Measurements from ENCODE around the gene CCDC57.

DNA sequence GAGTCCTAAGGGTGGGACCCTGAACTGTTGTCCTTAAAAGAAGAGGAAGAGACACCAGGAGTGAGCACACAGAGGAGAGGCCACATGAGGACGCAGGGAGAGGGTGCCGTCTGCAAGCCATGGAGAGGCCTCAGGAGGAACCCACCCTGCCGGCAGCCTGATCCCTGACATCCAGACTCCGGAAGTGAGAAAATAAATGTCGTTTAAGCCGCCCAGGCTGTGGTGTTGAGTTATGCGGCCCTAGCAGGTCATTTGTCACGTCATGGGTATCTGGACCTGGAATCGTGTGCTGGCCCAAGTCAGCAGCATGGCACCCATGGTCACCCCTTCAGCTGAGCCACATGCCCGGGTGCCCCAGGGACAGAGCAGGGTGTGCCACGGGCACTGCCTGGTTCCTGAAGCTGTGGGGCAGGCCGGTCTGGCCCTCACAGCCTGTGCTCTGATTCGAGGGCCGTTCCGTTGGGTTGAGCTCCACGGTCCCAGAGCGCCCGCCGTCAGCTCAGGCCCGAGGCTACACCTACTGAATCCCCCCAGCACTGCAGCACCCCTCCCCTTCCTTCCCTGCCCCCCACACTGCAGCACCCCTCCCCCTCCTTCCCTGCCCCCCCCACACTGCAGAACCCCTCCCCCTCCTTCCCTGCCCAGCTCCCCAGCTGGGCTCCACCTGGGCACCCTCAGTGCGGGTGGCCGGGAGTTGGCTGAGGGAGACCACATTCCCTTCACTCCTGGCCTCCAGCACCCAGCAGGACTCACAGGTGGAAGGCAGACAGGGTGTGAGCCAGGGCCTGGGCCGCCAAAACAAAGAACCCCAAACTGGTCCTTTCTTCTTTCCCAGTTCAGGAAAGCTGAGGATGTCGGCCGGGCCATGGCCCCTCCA, 2.7 kb upstream of the CCDC57 start:
- TF ChIP-seq, protein P1, sequence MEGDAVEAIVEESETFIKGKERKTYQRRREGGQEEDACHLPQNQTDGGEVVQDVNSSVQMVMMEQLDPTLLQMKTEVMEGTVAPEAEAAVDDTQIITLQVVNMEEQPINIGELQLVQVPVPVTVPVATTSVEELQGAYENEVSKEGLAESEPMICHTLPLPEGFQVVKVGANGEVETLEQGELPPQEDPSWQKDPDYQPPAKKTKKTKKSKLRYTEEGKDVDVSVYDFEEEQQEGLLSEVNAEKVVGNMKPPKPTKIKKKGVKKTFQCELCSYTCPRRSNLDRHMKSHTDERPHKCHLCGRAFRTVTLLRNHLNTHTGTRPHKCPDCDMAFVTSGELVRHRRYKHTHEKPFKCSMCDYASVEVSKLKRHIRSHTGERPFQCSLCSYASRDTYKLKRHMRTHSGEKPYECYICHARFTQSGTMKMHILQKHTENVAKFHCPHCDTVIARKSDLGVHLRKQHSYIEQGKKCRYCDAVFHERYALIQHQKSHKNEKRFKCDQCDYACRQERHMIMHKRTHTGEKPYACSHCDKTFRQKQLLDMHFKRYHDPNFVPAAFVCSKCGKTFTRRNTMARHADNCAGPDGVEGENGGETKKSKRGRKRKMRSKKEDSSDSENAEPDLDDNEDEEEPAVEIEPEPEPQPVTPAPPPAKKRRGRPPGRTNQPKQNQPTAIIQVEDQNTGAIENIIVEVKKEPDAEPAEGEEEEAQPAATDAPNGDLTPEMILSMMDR (IDR thresholded peaks at IDR 0.05; ENCODE audit: low read length): no peak
- no peak for TF ChIP-seq EZH2 (optimal IDR thresholded peaks at IDR 0.05; ENCODE audit: low read depth, low read length)

Data from MM.1S (cell line).